ENCODE measurements around the gene FAM174B. TPM values are rescaled to one million over a fixed set of nuclear protein-coding genes. Genes with fewer than 3 reads are reported as not detected.
A peak's percentile ranks its signal among the peaks of the same experiment; 100 is the strongest.

The FAM174B gene
- total RNA-seq, 2 experiments from 2014 or later = 4.0 to 4.9 TPM

GRCh38 chr15:92664178-92664900 lies 8.8 kb upstream of the FAM174B start:
- CTCF ChIA-PET = interaction anchor here (0.7 to 0.8 kb wide), 2 partner anchors 8 to 50 kb away, joined by 4 read pairs; no protein-coding TSS in a partner anchor
- POLR2A ChIA-PET = no interaction called here
- peaks cover 21% of the 10 kb centered on the region for H3K4me1 Mint-ChIP-seq
- no peak for ATAC-seq
- intact Hi-C loops (cut with DNase I, micrococcal nuclease) = no loop called here
- H3K27ac Mint-ChIP-seq = no peak overlapping the region
- no peak overlapping the region for H3K4me3 Mint-ChIP-seq
- peaks cover 5% of the 10 kb centered on the region for H3K27me3 Mint-ChIP-seq
- no peaks in the 10 kb centered on the region for H3K9me3 Mint-ChIP-seq (ENCODE audit: low read depth)
- no peaks in the 10 kb centered on the region for H3K36me3 Mint-ChIP-seq (ENCODE audit: low read depth)
- DNase-seq = no peak

GRCh38 chr15:92663250-92663951 lies 7.8 kb upstream of the FAM174B start:
- DNase-seq = peak; percentile 60
- no peak overlapping the region for H3K27ac Mint-ChIP-seq
- H3K9me3 Mint-ChIP-seq (ENCODE audit: low read depth) = no peaks in the 10 kb centered on the region
- peaks cover 21% of the 10 kb centered on the region for H3K4me1 Mint-ChIP-seq
- ATAC-seq = peak; percentile 89
- POLR2A ChIA-PET = no interaction called here
- H3K36me3 Mint-ChIP-seq (ENCODE audit: low read depth) = no peaks in the 10 kb centered on the region
- H3K4me3 Mint-ChIP-seq = no peak overlapping the region
- CTCF ChIA-PET = interaction anchor here (0.6 kb wide), 1 partner anchor 1450 kb away, joined by 3 read pairs; no protein-coding TSS in a partner anchor
- H3K27me3 Mint-ChIP-seq = peaks cover 4% of the 10 kb centered on the region
- intact Hi-C loops (cut with DNase I, micrococcal nuclease) = loop anchor here in 1 of 2 experiments (1.0 kb wide), 1 partner anchor 38 kb away; no protein-coding TSS in a partner anchor

DNA sequence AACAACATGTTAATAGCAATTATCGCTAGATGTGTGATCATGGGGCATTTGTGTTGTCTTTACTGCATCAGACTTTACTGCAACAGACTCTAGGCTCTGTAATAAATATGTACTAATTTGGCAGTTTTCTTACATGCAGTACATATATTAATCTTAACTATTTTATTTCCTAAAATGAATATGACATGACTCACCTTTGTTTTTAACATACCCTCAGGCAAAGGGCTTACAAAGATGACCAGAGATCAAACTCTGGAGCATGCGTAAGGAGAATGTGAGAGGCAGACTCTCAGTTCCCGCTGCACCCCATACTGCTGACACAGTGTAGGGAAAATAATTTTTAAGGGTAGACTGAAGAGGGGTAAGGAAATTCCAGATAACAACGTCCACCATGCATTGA lies 7.2 kb upstream of the FAM174B start:
- ChIA-PET POLR2A (no interaction called here), CTCF (no interaction called here)
- no peaks in the 10 kb centered on the region for H3K9me3 Mint-ChIP-seq (ENCODE audit: low read depth)
- DNase-seq (no peak), ATAC-seq (peak; percentile 34)
- H3K36me3 Mint-ChIP-seq (ENCODE audit: low read depth) = no peaks in the 10 kb centered on the region
- H3K27ac Mint-ChIP-seq = no peak overlapping the region
- intact Hi-C loops (cut with DNase I, micrococcal nuclease) = loop anchor here in 1 of 2 experiments (1.0 kb wide), 1 partner anchor 37 kb away; no protein-coding TSS in a partner anchor
- H3K4me3 Mint-ChIP-seq = no peak overlapping the region
- H3K4me1 Mint-ChIP-seq = peaks cover 21% of the 10 kb centered on the region
- no peaks in the 10 kb centered on the region for H3K27me3 Mint-ChIP-seq

GRCh38 chr15:92661956-92662355 lies 6.4 kb upstream of the FAM174B start:
- peaks cover 2% of the 10 kb centered on the region for H3K27me3 Mint-ChIP-seq
- peaks cover 21% of the 10 kb centered on the region for H3K4me1 Mint-ChIP-seq
- ChIA-PET POLR2A (no interaction called here), CTCF (no interaction called here)
- no peak overlapping the region for H3K4me3 Mint-ChIP-seq
- H3K36me3 Mint-ChIP-seq (ENCODE audit: low read depth) = no peaks in the 10 kb centered on the region
- H3K27ac Mint-ChIP-seq = no peak overlapping the region
- intact Hi-C loops (cut with DNase I, micrococcal nuclease) = no loop called here
- no peaks in the 10 kb centered on the region for H3K9me3 Mint-ChIP-seq (ENCODE audit: low read depth)
- DNase-seq = no peak
- ATAC-seq = no peak

- Mint-ChIP-seq H3K9me3 (ENCODE audit: low read depth) (no peaks in the 10 kb centered on the region), H3K36me3 (ENCODE audit: low read depth) (peaks cover 2% of the 10 kb centered on the region), H3K27ac (no peak overlapping the region), H3K4me3 (no peak overlapping the region), H3K4me1 (peaks cover 23% of the 10 kb centered on the region), H3K27me3 (peaks cover 8% of the 10 kb centered on the region)
- ChIA-PET POLR2A (no interaction called here), CTCF (interaction anchor here (0.6 kb wide), 1 partner anchor 1482 kb away, joined by 3 read pairs; no protein-coding TSS in a partner anchor)
- DNase-seq (no peak), ATAC-seq (no peak)
- intact Hi-C loops (cut with DNase I, micrococcal nuclease) = no loop called here
These were observed 5.5 kb upstream of the FAM174B start for GRCh38 chr15:92661069-92661468.

DNA sequence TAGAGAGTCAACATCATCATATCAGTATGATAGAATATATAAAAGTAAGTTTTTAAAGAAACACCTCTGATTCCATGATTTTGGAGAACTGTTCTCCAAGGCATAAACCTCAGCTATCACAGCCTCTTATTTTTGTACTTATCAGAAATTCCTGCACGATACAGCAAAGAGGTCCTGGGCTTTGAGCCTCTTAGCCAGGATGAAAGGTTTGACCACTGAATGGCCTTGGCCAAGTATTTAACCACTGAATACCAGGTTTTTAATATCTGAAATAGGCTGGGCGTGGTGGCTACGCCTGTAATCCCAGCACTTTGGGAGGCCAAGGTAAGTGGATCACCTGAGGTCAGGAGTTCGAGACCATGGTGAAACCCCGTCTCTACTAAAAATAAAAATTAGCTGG lies 1.9 kb upstream of the FAM174B start:
- Mint-ChIP-seq H3K4me3 (no peak overlapping the region), H3K4me1 (peaks cover 8% of the 10 kb centered on the region), H3K27ac (no peak overlapping the region), H3K9me3 (ENCODE audit: low read depth) (no peaks in the 10 kb centered on the region), H3K36me3 (ENCODE audit: low read depth) (peaks cover 2% of the 10 kb centered on the region), H3K27me3 (peaks cover 18% of the 10 kb centered on the region)
- POLR2A ChIA-PET = no interaction called here
- ATAC-seq (no peak), DNase-seq (no peak)
- CTCF ChIA-PET = no interaction called here
- intact Hi-C loops (cut with DNase I, micrococcal nuclease) = no loop called here

DNA sequence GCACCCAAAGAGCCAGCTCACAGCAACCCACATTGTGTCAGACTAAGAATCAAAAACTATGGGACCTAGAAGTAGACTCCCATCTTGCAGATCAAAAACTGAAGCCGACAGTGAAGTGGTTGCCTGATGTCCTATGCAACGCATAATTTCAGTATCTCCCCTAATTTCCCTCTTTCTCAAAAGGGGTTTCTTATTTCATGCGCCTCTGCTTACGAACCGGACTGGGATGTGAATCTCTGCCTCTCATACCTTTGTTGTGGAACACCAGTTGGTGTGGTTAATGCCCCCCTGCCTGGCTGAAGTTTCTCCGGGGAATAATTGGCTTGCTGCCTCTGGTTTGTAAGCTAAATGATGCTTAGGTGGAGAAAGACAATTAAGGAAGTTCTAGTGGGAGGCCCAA lies 514 bp upstream of the FAM174B start:
- H3K9me3 Mint-ChIP-seq (ENCODE audit: low read depth) = no peaks in the 10 kb centered on the region
- H3K4me1 Mint-ChIP-seq = peaks cover 8% of the 10 kb centered on the region
- POLR2A ChIA-PET = no interaction called here
- intact Hi-C loops (cut with DNase I, micrococcal nuclease) = no loop called here
- peak overlapping the region; percentile 45 for H3K4me3 Mint-ChIP-seq
- peaks cover 2% of the 10 kb centered on the region for H3K36me3 Mint-ChIP-seq (ENCODE audit: low read depth)
- DNase-seq (no peak), ATAC-seq (no peak)
- CTCF ChIA-PET = interaction anchor here (0.6 to 1.4 kb wide), 2 partner anchors 27 to 161 kb away, joined by 4 to 5 read pairs; no protein-coding TSS in a partner anchor
- H3K27ac Mint-ChIP-seq = no peak overlapping the region
- H3K27me3 Mint-ChIP-seq = peaks cover 24% of the 10 kb centered on the region

DNA sequence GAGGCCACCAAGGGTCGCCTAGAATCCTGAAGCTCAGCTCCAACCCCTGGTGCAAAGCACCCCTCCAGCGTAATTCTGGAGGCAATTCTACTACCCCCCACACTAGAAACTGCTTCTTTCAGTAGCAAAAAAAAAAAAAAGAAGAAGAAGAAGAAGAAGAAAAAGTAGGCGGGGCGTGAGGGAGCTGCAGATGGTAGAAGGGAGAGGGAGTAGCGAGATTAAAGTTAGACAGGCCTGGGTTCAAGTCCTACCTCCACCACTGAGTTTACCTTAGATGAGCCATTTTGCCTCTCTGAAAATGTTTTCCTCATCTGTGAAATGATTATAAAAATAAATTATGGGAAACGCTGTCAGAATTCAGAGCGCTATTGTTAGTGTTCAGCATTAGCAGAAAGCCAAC lies 913 bp downstream of the FAM174B start:
- DNase-seq (no peak), ATAC-seq (no peak)
- peak overlapping the region; percentile 50 for H3K4me3 Mint-ChIP-seq
- H3K27ac Mint-ChIP-seq = no peak overlapping the region
- H3K27me3 Mint-ChIP-seq = peaks cover 25% of the 10 kb centered on the region
- intact Hi-C loops (cut with DNase I, micrococcal nuclease) = loop anchor here in 1 of 2 experiments (2.0 kb wide), 1 partner anchor 28 kb away; no protein-coding TSS in a partner anchor
- ChIA-PET CTCF (interaction anchor here (0.8 kb wide), 1 partner anchor 873 kb away, joined by 3 read pairs; no protein-coding TSS in a partner anchor), POLR2A (no interaction called here)
- H3K36me3 Mint-ChIP-seq (ENCODE audit: low read depth) = peaks cover 2% of the 10 kb centered on the region
- H3K4me1 Mint-ChIP-seq = peaks cover 8% of the 10 kb centered on the region
- H3K9me3 Mint-ChIP-seq (ENCODE audit: low read depth) = no peaks in the 10 kb centered on the region

GRCh38 chr15:92653836-92654539 lies 1.6 kb downstream of the FAM174B start:
- no peaks in the 10 kb centered on the region for H3K9me3 Mint-ChIP-seq (ENCODE audit: low read depth)
- peaks cover 2% of the 10 kb centered on the region for H3K36me3 Mint-ChIP-seq (ENCODE audit: low read depth)
- H3K4me3 Mint-ChIP-seq = no peak overlapping the region
- intact Hi-C loops (cut with DNase I, micrococcal nuclease) = loop anchor here in 1 of 2 experiments (2.0 kb wide), 1 partner anchor 27 kb away; no protein-coding TSS in a partner anchor
- DNase-seq (no peak), ATAC-seq (no peak)
- CTCF ChIA-PET = interaction anchor here (0.8 kb wide), 1 partner anchor 872 kb away, joined by 3 read pairs; no protein-coding TSS in a partner anchor
- no peak overlapping the region for H3K27ac Mint-ChIP-seq
- POLR2A ChIA-PET = no interaction called here
- H3K27me3 Mint-ChIP-seq = peaks cover 25% of the 10 kb centered on the region
- H3K4me1 Mint-ChIP-seq = peaks cover 8% of the 10 kb centered on the region

GRCh38 chr15:92653366-92653765 lies 2.2 kb downstream of the FAM174B start:
- ATAC-seq (no peak), DNase-seq (no peak)
- ChIA-PET POLR2A (no interaction called here), CTCF (no interaction called here)
- intact Hi-C loops (cut with DNase I, micrococcal nuclease) = no loop called here
- Mint-ChIP-seq H3K36me3 (ENCODE audit: low read depth) (peaks cover 2% of the 10 kb centered on the region), H3K4me3 (no peak overlapping the region), H3K9me3 (ENCODE audit: low read depth) (no peaks in the 10 kb centered on the region), H3K4me1 (peaks cover 8% of the 10 kb centered on the region), H3K27ac (no peak overlapping the region), H3K27me3 (peaks cover 25% of the 10 kb centered on the region)

DNA sequence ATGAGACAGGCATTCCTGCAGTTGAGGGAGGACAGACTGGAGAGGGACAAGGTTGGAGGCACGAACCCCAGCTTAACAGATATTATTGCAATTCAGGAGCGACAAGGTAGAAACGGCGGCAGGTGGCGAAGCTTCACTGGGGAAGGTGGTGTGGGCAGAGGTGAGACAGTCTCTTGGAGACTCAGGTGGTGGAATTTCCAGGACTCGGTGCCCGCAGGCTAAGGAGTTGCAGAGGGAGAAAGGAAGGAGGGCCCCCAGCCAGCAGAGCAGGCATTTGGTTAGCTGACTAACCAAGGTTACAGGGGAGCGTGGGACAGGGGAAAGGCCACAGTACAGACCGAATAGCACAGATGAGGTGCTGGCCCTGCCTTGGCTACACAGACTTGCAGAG lies 3.0 kb downstream of the FAM174B start:
- ChIA-PET POLR2A (interaction anchor here (0.6 kb wide), 1 partner anchor 75 kb away, joined by 3 read pairs; no protein-coding TSS in a partner anchor), CTCF (interaction anchor here (0.6 kb wide), 1 partner anchor 399 kb away, joined by 3 read pairs; no protein-coding TSS in a partner anchor)
- Mint-ChIP-seq H3K27ac (no peak overlapping the region), H3K36me3 (ENCODE audit: low read depth) (peaks cover 2% of the 10 kb centered on the region), H3K4me3 (no peak overlapping the region), H3K4me1 (peaks cover 8% of the 10 kb centered on the region), H3K27me3 (peaks cover 25% of the 10 kb centered on the region), H3K9me3 (ENCODE audit: low read depth) (no peaks in the 10 kb centered on the region)
- intact Hi-C loops (cut with DNase I, micrococcal nuclease) = no loop called here
- no peak for DNase-seq
- no peak for ATAC-seq
